A673 (cell line): Measurements from ENCODE around the gene C3orf33. TPM values are rescaled to one million over a fixed set of nuclear protein-coding genes. Genes with fewer than 3 reads are reported as not detected.

Experiments used
- BruUV-seq: library from RNA; stranded (reverse); fragments of 400-500 nt; replicated peaks from 2 replicates; lab custom pipeline; 2021; lab: Mats Ljungman, UMichigan
- CTCF ChIA-PET: fragments of 300-600 bp; sonication (Branson Sonifier 250); formaldehyde crosslinking; loops from one replicate; lab custom pipeline; 2022; ENCODE audit warnings: antibody characterized with exemption; lab: Charles Lee
- POLR2A ChIA-PET: fragments of 300-600 bp; sonication (Branson Sonifier 250); formaldehyde crosslinking; loops from one replicate; lab custom pipeline; 2022; ENCODE audit warnings: antibody characterized with exemption; ENCODE audit not compliant: low non-redundant PET; lab: Charles Lee
- DNase-seq: peaks from one replicate; pipeline ENCODE4 v3.0.0-alpha.2; 2015; ENCODE audit warnings: low spot score
- H3K27ac ChIP-seq: fragments of 200-600 bp; sonication (generic); 2 replicates; pipeline ENCODE4 v1.5.1; 2016; ENCODE audit warnings: mixed run types, low read depth, mild to moderate bottlenecking, mixed read lengths, antibody characterized with exemption, low read length; ENCODE audit not compliant: poor library complexity, severe bottlenecking
- H3K27me3 ChIP-seq: fragments of 200-600 bp; sonication (generic); replicated peaks from 2 replicates; pipeline ENCODE4 v1.6.1; 2017; ENCODE audit warnings: mixed run types, low read depth, mild to moderate bottlenecking, mixed read lengths, antibody characterized with exemption, low read length; ENCODE audit not compliant: insufficient read depth, poor library complexity
- H3K36me3 ChIP-seq: fragments of 200-600 bp; sonication (generic); 2 replicates; pipeline ENCODE4 v1.6.1; 2016; ENCODE audit warnings: mixed run types, mild to moderate bottlenecking, mixed read lengths, antibody characterized with exemption, low read length; ENCODE audit not compliant: insufficient read depth, poor library complexity, severe bottlenecking
- H3K4me1 ChIP-seq: fragments of 200-600 bp; sonication (generic); 2 replicates; pipeline ENCODE4 v1.6.1; 2017; ENCODE audit warnings: mixed run types, mild to moderate bottlenecking, mixed read lengths, antibody characterized with exemption, low read length; ENCODE audit not compliant: insufficient read depth, poor library complexity, severe bottlenecking
- H3K4me3 ChIP-seq: fragments of 200-600 bp; sonication (generic); 2 replicates; pipeline ENCODE4 v1.5.1; 2016; ENCODE audit warnings: low read depth, mixed run types, mild to moderate bottlenecking, mixed read lengths, low read length; ENCODE audit not compliant: poor library complexity, severe bottlenecking
- H3K9me3 ChIP-seq: fragments of 200-600 bp; sonication (generic); 2 replicates; pipeline ENCODE4 v1.6.1; 2016; ENCODE audit warnings: mixed run types, low read depth, mild to moderate bottlenecking, mixed read lengths, antibody characterized with exemption, low read length; ENCODE audit not compliant: poor library complexity, severe bottlenecking
- EZH2 ChIP-seq: fragments of 200-600 bp; sonication (generic); IDR thresholded peaks from 2 replicates; pipeline ENCODE4 v1.6.1; 2017; ENCODE audit warnings: borderline replicate concordance, low read depth, mild to moderate bottlenecking, mixed read lengths, antibody characterized with exemption, low read length; ENCODE audit not compliant: poor library complexity, severe bottlenecking
- intact Hi-C: fragments of 100-400 bp; cut with micrococcal nuclease; formaldehyde crosslinking; loops from one replicate; pipeline ENCODE4 v1.10.0; 2022; ENCODE audit not compliant: unreplicated experiment
- total RNA-seq: library from RNA; stranded (reverse); gene quantifications from 2 replicates; pipeline ENCODE4 v1.2.3, GENCODE V29; 2021
- TF ChIP-seq, protein P1 (sequence below): fragments of 300-800, 200-600 bp; sonication (generic); conservative IDR thresholded peaks from 2 replicates; pipeline ENCODE4 v1.5.1; 2017; ENCODE audit warnings: low read depth, mild to moderate bottlenecking, antibody characterized with exemption, low read length, moderate library complexity, mixed read lengths

The C3orf33 gene
- total RNA-seq, 1 experiment from 2014 or later: 2.9 TPM

DNA sequence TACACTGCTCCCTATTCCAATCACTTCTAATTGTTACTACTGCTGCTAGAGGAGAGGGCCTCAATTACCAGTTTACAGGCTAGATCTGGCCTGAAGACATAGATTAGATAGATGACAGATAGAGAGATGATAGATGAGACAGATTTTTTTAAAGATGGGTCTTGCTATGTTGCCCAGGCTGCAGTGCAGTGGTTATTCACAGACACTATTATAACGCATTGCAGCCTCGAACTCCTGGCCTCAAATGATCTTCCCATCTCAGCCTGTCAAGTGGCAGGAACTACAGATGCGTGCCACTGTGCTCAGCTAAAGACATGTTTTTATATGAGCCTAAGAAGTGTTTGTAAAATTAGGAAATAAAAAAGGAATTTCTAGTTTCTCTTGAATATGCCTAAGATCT is 41.9 kb upstream of the C3orf33 start:
- Histone ChIP-seq H3K36me3 (no peaks in the 10 kb centered on the region), H3K4me1 (no peaks in the 10 kb centered on the region), H3K9me3 (no peaks in the 10 kb centered on the region), H3K4me3 (no peak overlapping the region), H3K27me3 (no peaks in the 10 kb centered on the region), H3K27ac (no peak overlapping the region)
- ChIA-PET POLR2A (no interaction called here), CTCF (no interaction called here)
- no TSS peak for BruUV-seq
- DNase-seq: no peak
- intact Hi-C loops: no loop called here
- TF ChIP-seq, protein P1, sequence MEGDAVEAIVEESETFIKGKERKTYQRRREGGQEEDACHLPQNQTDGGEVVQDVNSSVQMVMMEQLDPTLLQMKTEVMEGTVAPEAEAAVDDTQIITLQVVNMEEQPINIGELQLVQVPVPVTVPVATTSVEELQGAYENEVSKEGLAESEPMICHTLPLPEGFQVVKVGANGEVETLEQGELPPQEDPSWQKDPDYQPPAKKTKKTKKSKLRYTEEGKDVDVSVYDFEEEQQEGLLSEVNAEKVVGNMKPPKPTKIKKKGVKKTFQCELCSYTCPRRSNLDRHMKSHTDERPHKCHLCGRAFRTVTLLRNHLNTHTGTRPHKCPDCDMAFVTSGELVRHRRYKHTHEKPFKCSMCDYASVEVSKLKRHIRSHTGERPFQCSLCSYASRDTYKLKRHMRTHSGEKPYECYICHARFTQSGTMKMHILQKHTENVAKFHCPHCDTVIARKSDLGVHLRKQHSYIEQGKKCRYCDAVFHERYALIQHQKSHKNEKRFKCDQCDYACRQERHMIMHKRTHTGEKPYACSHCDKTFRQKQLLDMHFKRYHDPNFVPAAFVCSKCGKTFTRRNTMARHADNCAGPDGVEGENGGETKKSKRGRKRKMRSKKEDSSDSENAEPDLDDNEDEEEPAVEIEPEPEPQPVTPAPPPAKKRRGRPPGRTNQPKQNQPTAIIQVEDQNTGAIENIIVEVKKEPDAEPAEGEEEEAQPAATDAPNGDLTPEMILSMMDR: no peak
- TF ChIP-seq EZH2: no peak

DNA sequence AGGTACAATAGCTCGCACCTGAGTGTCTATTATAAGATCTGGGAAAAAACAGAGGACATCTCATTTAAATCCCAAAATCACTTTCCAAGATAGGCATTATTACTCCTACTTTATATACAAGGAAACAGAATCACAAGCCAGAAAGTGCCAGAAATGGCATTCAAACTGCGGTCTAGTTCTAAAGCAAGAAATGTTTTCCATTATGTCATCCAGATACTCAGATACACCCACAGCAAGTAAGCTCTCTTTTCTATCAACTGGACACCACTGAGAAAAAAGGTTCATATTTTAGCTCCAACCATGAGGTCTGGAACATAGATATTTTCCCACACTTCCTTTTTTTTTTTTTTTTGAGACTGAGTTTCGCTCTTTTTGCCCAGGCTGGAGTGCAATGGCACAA is 40.0 kb upstream of the C3orf33 start:
- CTCF ChIA-PET: interaction anchor here (0.6 to 0.7 kb wide), 2 partner anchors 40 to 329 kb away, joined by 3 to 4 read pairs; partner anchors contain the start of gene C3orf33

DNA sequence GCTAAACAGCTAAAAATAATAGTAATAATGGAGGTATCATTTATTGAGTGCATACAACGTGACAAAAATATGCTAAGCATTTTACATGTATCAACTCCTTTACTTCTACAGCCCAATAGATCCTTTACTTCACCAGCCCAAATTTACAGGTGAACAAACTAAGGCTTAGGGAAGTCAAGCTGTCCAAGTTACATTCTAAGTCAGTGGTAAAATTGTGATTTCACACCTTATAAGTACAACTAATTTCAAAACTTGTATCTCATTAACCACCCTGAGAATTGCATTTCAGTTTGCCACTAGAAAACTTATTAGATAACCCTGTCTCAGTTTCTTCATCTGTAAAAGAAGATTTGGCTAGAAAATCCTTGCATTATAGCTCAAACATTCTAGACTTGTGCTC is 37.5 kb upstream of the C3orf33 start:
- BruUV-seq: no TSS peak
- Histone ChIP-seq H3K36me3 (no peaks in the 10 kb centered on the region), H3K27me3 (no peaks in the 10 kb centered on the region), H3K4me3 (no peak overlapping the region), H3K27ac (no peak overlapping the region), H3K4me1 (no peaks in the 10 kb centered on the region), H3K9me3 (no peaks in the 10 kb centered on the region)
- no peak for TF ChIP-seq EZH2
- TF ChIP-seq, protein P1: no peak
- ChIA-PET CTCF (no interaction called here), POLR2A (no interaction called here)
- no peak for DNase-seq
- intact Hi-C loops: no loop called here

More for the DNA sequence above, 40.0 kb upstream of the C3orf33 start:
- H3K36me3 ChIP-seq: no peaks in the 10 kb centered on the region
- no peak for DNase-seq
- H3K4me3 ChIP-seq: no peak overlapping the region
- intact Hi-C loops: no loop called here
- H3K9me3 ChIP-seq: no peaks in the 10 kb centered on the region
- TF ChIP-seq EZH2: no peak
- TF ChIP-seq, protein P1: no peak
- no peak overlapping the region for H3K27ac ChIP-seq
- POLR2A ChIA-PET: no interaction called here
- no peaks in the 10 kb centered on the region for H3K27me3 ChIP-seq
- no TSS peak for BruUV-seq
- no peaks in the 10 kb centered on the region for H3K4me1 ChIP-seq
